PFSK-1 (cell line): Measurements from ENCODE around the gene BCL11B.

ENCODE experiments used
- POLR2AphosphoS5 ChIP-seq: IDR thresholded peaks from 2 replicates; pipeline ENCODE4 v1.6.1; 2012; ENCODE audit warnings: low read depth, mild to moderate bottlenecking, control low read depth, low read length, moderate library complexity
- SIN3A ChIP-seq: IDR thresholded peaks from 2 replicates; pipeline ENCODE4 v1.6.1; 2012; ENCODE audit warnings: mild to moderate bottlenecking, low read length, moderate library complexity, borderline replicate concordance; ENCODE audit not compliant: insufficient read depth
- TF ChIP-seq, protein P1 (sequence below), 2 experiments: IDR thresholded peaks; 2 replicates each; pipeline versions ENCODE4 v1.6.1 to v1.8.0; 2011 to 2012; ENCODE audit warnings: low read depth in 2 of 2, low read length in 2 of 2, control low read depth in 1 of 2, inconsistent platforms in 1 of 2, mild to moderate bottlenecking in 1 of 2, moderate library complexity in 1 of 2; ENCODE audit not compliant: insufficient read depth in 1 of 2

- TF ChIP-seq, protein P1, sequence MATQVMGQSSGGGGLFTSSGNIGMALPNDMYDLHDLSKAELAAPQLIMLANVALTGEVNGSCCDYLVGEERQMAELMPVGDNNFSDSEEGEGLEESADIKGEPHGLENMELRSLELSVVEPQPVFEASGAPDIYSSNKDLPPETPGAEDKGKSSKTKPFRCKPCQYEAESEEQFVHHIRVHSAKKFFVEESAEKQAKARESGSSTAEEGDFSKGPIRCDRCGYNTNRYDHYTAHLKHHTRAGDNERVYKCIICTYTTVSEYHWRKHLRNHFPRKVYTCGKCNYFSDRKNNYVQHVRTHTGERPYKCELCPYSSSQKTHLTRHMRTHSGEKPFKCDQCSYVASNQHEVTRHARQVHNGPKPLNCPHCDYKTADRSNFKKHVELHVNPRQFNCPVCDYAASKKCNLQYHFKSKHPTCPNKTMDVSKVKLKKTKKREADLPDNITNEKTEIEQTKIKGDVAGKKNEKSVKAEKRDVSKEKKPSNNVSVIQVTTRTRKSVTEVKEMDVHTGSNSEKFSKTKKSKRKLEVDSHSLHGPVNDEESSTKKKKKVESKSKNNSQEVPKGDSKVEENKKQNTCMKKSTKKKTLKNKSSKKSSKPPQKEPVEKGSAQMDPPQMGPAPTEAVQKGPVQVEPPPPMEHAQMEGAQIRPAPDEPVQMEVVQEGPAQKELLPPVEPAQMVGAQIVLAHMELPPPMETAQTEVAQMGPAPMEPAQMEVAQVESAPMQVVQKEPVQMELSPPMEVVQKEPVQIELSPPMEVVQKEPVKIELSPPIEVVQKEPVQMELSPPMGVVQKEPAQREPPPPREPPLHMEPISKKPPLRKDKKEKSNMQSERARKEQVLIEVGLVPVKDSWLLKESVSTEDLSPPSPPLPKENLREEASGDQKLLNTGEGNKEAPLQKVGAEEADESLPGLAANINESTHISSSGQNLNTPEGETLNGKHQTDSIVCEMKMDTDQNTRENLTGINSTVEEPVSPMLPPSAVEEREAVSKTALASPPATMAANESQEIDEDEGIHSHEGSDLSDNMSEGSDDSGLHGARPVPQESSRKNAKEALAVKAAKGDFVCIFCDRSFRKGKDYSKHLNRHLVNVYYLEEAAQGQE (IDR thresholded peaks at IDR 0.05; ENCODE audit: insufficient read depth in 1 of 2, low read depth in 2 of 2, low read length in 2 of 2), result no peak
- TF ChIP-seq SIN3A (no peak), POLR2AphosphoS5 (no peak)
Observed at GRCh38 chr14:99187858-99188257, 84.1 kb downstream of the BCL11B start.
